GM06990 (cell line): Measurements from ENCODE around the gene GH1.

ENCODE experiments used
- DNase-seq: peaks from one replicate; pipeline ENCODE4 v3.0.0-alpha.2; 2011; ENCODE audit not compliant: insufficient read length; ENCODE audit errors: extremely low read depth
- H3K27me3 ChIP-seq: replicated peaks from 2 replicates; pipeline ENCODE4 v1.6.0; 2011; ENCODE audit warnings: low read length; ENCODE audit not compliant: control insufficient read depth, insufficient read depth
- H3K36me3 ChIP-seq: 2 replicates; pipeline ENCODE4 v1.5.1; 2011; ENCODE audit warnings: low read length; ENCODE audit not compliant: control insufficient read depth, insufficient read depth
- H3K4me3 ChIP-seq: replicated peaks from 2 replicates; pipeline ENCODE4 v1.5.1; 2011; ENCODE audit warnings: low read depth, mild to moderate bottlenecking, control low read depth, low read length
- CTCF ChIP-seq: IDR thresholded peaks from 2 replicates; pipeline ENCODE4 v1.5.1; 2011; ENCODE audit warnings: low read length, control low read depth, mild to moderate bottlenecking, inconsistent platforms; ENCODE audit not compliant: insufficient read depth, poor library complexity, severe bottlenecking

GH1 gene

GRCh38 chr17:63960430-63960829 lies 41.8 kb upstream of the GH1 start:
- Histone ChIP-seq H3K4me3 (no peak overlapping the region), H3K36me3 (no peaks in the 10 kb centered on the region), H3K27me3 (no peaks in the 10 kb centered on the region)
- TF ChIP-seq CTCF = no peak
- DNase-seq = no peak

GRCh38 chr17:63960006-63960405 lies 41.4 kb upstream of the GH1 start:
- H3K4me3 ChIP-seq = no peak overlapping the region
- TF ChIP-seq CTCF = no peak
- H3K36me3 ChIP-seq = no peaks in the 10 kb centered on the region
- H3K27me3 ChIP-seq = no peaks in the 10 kb centered on the region
- no peak for DNase-seq

GRCh38 chr17:63956296-63956920 lies 37.8 kb upstream of the GH1 start:
- Histone ChIP-seq H3K4me3 (no peak overlapping the region), H3K36me3 (no peaks in the 10 kb centered on the region), H3K27me3 (no peaks in the 10 kb centered on the region)
- DNase-seq = no peak
- no peak for TF ChIP-seq CTCF

- H3K4me3 ChIP-seq = no peak overlapping the region
These were observed 37.2 kb upstream of the GH1 start for GRCh38 chr17:63955791-63956190.

GRCh38 chr17:63955232-63955631 lies 36.6 kb upstream of the GH1 start:
- Histone ChIP-seq H3K27me3 (no peaks in the 10 kb centered on the region), H3K36me3 (no peaks in the 10 kb centered on the region), H3K4me3 (no peak overlapping the region)
- TF ChIP-seq CTCF = no peak
- no peak for DNase-seq

More at GRCh38 chr17:63955791-63956190, 37.2 kb upstream of the GH1 start:
- Histone ChIP-seq H3K36me3 (no peaks in the 10 kb centered on the region), H3K27me3 (no peaks in the 10 kb centered on the region)
- no peak for TF ChIP-seq CTCF
- DNase-seq = no peak
